GM19328 (cell line): ENCODE results near the gene DGCR6.
"Not testable (repeated sequence)": the region's sequence is repeated elsewhere in the genome, so short reads cannot be mapped to it uniquely, and the experiment has no call there.

ENCODE experiments used
- ATAC-seq: cut with Tn5 transposase; IDR thresholded peaks from one replicate; pipeline ENCODE4 v1.9.1; 2021; ENCODE audit warnings: mild to moderate bottlenecking, moderate library complexity; ENCODE audit not compliant: unreplicated experiment

The DGCR6 gene

DNA sequence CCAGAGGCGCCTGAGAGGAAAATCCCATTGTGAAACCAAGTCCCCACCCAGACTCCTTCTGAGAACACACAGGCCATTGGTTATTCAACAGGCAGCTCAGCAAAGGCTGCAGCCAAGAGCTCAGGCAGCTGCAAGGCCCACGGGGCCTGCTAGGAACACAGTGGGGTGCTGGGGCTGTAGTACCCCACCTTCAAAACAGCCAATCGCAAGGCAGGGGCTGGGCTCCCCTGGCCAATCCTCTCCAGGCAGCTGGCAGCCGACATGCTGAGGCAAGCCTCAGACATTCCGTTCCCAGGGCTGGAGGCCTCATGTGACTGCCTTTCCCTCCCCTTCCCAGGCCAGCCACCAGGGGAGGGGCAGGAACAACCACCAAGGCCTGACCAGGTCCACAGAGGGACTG, 23.3 kb downstream of the DGCR6 start:
- ATAC-seq = no peak

GRCh38 chr22:18931905-18932652, 26.0 kb downstream of the DGCR6 start:
- no peak for ATAC-seq

DNA sequence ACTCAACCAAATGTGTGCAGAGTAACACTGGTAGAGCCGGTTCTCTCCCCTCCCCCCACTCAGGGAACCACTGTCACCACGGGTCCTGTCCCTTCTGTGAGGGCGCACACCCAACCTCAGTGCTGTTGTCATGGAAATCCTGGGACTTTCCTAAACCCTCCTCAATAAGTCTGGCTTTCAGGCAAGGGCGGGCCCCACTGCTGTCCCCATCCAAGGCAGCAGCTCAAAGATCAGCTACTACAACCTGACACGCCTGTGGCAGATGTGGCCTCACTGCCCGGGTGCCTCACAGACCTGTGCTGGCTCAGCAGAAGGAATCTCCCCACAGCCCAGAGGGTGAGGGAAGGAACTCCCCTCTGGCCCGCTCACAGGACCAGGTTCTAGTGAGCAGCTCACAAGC, 27.8 kb downstream of the DGCR6 start:
- ATAC-seq = no peak

GRCh38 chr22:18934688-18935087, 28.6 kb downstream of the DGCR6 start:
- ATAC-seq = not testable (repeated sequence)

DNA sequence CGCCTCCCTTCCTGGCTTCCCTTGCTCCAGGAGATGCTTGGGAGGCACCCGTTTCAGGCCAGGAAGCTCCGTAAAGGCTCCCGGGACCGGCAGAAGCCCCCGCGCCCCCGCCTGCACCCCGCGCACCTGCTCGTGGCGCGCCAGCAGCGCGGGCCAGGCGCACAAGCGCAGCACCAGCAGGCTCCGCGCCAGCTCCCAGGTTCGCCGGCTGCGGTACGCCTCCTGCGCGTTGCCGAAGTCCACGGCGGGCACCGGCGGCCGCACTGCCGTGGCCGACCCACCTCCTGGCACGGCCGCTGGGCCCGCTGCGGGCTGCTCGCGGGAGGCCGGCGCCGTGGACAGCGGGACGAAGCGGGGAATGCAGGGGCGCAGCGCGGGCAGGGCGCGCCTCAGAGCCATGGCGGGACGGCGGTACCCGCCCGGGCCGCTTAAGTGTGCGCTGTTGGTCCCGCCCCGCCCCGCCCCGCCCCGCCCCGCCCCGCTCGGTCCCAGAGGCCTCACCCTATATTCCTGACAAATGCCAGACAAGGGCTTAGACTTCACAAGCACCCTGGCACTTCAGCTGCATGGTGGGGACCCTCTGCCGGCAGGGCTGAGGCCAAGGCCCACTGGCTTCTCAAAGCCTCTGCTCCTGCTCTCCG, 29.9 kb downstream of the DGCR6 start, which contains the start of gene PRODH:
PRODH (minus strand) TSS at position 405 of the 641 bp plus-strand sequence; CDS start at position 399, 6 bp downstream.
- ATAC-seq = no peak

DNA sequence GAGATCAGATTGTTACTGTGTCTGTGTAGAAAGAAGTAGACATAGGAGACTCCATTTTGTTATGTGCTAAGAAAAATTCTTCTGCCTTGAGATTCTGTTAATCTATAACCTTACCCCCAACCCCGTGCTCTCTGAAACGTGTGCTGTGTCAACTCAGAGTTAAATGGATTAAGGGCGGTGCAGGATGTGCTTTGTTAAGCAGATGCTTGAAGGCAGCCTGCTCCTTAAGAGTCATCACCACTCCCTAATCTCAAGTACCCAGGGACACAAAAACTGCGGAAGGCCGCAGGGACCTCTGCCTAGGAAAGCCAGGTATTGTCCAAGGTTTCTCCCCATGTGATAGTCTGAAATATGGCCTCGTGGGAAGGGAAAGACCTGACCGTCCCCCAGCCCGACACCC, 32.6 kb downstream of the DGCR6 start:
- not testable (repeated sequence) for ATAC-seq

DNA sequence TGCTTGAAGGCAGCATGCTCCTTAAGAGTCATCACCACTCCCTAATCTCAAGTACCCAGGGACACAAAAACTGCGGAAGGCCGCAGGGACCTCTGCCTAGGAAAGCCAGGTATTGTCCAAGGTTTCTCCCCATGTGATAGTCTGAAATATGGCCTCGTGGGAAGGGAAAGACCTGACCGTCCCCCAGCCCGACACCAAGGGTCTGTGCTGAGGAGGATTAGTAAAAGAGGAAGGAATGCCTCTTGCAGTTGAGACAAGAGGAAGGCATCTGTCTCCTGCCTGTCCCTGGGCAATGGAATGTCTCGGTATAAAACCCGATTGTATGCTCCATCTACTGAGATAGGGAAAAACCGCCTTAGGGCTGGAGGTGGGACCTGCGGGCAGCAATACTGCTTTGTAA, 41.0 kb downstream of the DGCR6 start:
- ATAC-seq = not testable (repeated sequence)

DNA sequence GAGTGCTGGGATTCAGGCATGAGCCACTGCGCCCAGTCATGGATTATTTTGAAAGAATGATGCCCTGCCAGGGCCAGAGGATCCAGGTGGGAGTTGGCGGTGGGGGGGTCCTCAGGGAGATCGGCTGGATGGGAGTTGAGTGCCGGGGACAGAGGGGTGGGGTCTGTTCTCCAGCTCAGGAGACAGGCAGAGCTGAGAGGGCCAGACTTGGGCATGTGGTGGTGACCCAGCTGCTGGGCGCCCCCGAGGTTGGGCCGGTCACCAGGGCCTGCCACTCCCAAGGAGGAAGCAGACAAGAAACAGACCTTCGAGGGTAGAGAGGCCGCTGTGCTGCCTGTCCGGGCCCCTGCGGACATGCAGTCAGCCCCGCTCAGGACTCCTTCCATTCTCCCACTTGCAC, 41.8 kb downstream of the DGCR6 start:
- ATAC-seq = no peak

DNA sequence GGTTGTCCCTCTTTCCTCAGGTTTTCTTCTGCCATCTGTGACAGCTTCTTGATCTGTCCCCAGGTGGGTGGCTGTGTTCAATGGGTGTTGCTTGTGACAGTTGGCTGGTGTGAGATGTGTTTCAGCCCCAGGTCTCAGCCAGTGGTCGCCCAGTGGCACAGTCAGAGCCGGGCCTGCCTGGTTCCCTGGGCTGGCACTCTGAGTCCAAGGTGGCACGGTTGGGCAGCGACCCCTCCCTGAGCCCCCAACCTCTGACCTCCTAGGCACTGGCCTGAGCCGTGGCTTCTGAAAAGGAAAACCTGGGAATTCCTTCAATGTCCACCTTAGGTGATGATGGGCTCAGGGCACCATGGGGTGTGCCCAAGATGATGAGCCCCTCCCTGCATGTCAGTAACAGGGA, 44.0 kb downstream of the DGCR6 start:
- ATAC-seq = no peak

- ATAC-seq = no peak
Observed at GRCh38 chr22:18952022-18952421, 45.9 kb downstream of the DGCR6 start.

GRCh38 chr22:18953128-18953527, 47.0 kb downstream of the DGCR6 start:
- not testable (repeated sequence) for ATAC-seq

GRCh38 chr22:18954303-18954989, 48.3 kb downstream of the DGCR6 start:
- not testable (repeated sequence) for ATAC-seq

DNA sequence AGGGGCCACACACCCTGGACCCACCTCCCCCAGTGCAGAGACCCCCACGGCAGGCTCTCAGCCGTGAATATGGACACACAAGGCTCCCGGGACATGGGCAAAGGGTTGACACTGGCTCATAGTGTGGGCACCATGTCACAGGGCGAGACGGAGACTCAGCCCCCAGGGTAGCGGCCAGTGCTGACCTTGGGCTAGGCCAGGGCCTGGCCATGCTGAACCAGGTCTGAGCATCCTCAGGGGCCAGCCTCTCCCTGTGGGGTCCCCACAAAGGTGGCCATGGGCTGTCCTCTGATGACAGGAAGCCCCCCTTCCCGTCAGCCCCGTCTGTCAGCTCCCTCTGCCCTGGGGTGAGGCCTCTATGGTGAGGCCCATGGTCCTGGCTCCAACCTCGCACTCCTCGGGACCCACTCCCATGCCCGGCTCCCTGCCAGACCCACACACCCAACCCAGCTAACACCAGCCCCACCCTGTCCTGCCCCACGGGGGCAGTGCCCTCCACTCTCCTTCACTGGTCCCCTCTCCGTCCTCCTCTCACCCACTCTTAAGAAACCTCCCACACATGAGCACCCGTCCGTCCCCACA, 49.0 kb downstream of the DGCR6 start:
- ATAC-seq = no peak

DNA sequence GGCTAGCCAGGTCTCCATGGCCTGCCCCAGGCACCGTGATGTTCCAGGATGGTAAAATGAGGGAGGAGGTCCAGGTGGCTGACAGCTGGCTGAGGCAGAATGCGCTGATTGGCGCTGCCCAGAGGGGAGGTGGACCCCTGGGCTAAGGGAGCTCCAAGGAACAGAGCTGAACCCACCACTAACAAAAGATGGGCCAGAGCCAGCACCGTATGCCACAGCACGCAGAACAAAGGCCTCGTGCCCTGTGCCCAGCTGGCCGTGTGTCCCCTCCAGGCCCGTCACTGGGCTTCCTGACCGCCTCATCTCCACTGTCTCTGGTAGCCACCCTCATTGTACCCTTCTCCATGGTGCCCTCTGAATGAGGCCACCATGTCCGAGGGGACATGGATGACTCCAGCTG, 49.6 kb downstream of the DGCR6 start:
- no peak for ATAC-seq

- not testable (repeated sequence) for ATAC-seq
Observed at GRCh38 chr22:18956121-18956895, 50.2 kb downstream of the DGCR6 start.

- not testable (repeated sequence) for ATAC-seq
Observed at GRCh38 chr22:18956956-18957355, 50.8 kb downstream of the DGCR6 start.

DNA sequence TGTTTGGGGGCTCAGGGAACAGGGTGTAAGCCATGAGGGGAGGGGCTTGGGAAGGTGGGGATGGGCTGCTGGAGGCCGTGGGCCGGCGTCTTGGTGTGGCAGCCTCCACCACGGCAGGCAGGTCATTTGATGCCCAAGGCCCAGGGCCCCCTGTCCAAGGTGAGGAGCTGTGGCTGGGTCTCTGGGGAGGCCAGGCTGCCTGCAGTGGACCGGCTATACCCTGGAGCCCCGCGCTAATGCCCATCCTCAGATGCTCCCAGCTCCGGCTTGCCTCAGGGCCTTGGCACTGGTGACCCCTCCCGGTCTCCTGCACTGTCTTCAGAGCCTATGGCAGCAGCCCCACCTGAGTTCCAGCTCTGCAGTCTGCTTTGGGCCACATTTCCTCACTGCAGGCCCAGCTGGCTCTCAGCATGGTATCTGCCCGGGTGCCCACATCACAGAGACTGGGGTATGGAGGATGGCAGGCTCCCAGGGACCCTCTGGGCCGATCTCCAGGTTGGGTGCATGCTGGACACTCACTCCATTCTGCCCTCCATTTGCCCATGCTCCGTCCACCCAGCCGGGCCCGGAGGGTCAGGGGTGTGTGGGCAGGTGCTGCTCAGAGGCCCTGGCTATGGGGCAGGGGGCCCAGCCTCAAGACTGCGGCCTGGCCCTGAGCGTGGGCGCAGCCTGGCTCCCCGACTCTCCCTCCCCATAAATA, 51.7 kb downstream of the DGCR6 start:
- not testable (repeated sequence) for ATAC-seq

DNA sequence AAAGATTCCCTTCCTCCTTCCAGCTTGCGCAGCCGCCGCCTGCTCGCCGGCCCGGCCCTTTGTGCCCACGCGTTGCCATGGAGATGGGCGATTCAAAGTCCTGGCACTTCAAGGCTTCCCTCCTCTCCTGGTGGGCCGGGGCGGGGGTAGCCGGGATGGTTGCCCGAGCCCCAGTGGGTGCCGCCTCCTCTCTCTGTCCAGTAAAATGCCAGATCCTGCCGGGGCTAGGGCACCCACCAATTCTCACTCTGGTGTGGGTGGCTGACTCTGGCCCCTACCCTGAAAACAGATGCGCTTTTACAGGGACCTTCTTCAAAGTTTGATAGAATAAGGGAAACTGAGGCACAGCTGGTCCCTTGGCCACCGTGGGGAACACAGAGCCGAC, 52.2 kb downstream of the DGCR6 start:
- not testable (repeated sequence) for ATAC-seq

DNA sequence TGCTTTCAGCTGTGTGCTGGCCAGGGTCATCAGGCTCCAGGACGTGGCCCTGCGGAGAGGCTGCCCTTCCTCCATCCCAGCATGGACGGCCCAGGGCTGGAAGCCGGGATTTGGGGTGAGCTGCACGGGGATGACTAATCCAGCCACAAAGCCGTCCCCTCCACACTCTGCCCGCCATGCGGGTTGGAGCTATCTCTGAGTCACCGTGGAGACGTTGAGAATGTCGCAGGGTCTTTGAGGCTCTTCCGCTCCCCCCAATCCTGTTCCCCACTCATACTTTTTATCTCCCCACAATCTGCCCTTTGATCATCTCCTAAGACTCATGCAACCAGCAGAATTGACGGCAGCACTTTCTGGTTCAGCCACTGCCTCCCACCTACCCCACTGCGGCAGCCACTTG, 52.6 kb downstream of the DGCR6 start:
- not testable (repeated sequence) for ATAC-seq

- ATAC-seq = not testable (repeated sequence)
Observed at GRCh38 chr22:18959266-18959665, 53.1 kb downstream of the DGCR6 start.
